Keratinocyte (primary cell): Measurements from ENCODE around the gene CACHD1. TPM values are rescaled to one million over a fixed set of nuclear protein-coding genes. Genes with fewer than 3 reads are reported as not detected.

ENCODE experiments used
- DNase-seq: peaks from one replicate; pipeline ENCODE4 v3.0.0-alpha.2; 2011; ENCODE audit warnings: low read depth, missing footprints, low spot score
- FAIRE-seq: peaks from 2 replicates; lab custom pipeline; 2011; peaks lifted over from hg19 to GRCh38; lab: Jason Lieb, UNC
- H2AFZ ChIP-seq: 2 replicates; pipeline ENCODE4 v1.6.0; 2012; ENCODE audit warnings: low read length, control low read depth, inconsistent platforms; ENCODE audit not compliant: control insufficient read depth
- H3K27ac ChIP-seq: 2 replicates; pipeline ENCODE4 v1.5.1; 2011; ENCODE audit warnings: low read length; ENCODE audit not compliant: control insufficient read depth, insufficient read depth
- H3K27me3 ChIP-seq: 3 replicates; pipeline ENCODE4 v1.6.0; 2011; ENCODE audit warnings: low read length; ENCODE audit not compliant: control insufficient read depth, insufficient read depth; ENCODE audit errors: extremely low read depth
- H3K36me3 ChIP-seq, 2 experiments: 2 replicates in 1 of 2; 3 replicates in 1 of 2; pipeline ENCODE4 v1.5.1; 2011; ENCODE audit warnings: low read length in 2 of 2, mild to moderate bottlenecking in 1 of 2; ENCODE audit not compliant: control insufficient read depth in 2 of 2, insufficient read depth in 2 of 2; ENCODE audit errors: extremely low read depth in 1 of 2
- H3K4me1 ChIP-seq: 3 replicates; pipeline ENCODE4 v1.5.1; 2011; ENCODE audit warnings: low read length; ENCODE audit not compliant: control insufficient read depth, insufficient read depth; ENCODE audit errors: extremely low read depth
- H3K4me2 ChIP-seq: 3 replicates; pipeline ENCODE4 v1.6.0; 2011; ENCODE audit warnings: low read depth, low read length; ENCODE audit not compliant: control insufficient read depth, insufficient read depth; ENCODE audit errors: extremely low read depth
- H3K4me3 ChIP-seq, 3 experiments: fragments of 200-600 bp in 1 of 3; sonication (generic) in 1 of 3; 2 replicates in 2 of 3; 3 replicates in 1 of 3; pipeline ENCODE4 v1.5.1; 2011 to 2016; ENCODE audit warnings: low read length in 3 of 3, mild to moderate bottlenecking in 3 of 3, control low read depth in 2 of 3, inconsistent platforms in 1 of 3, low read depth in 1 of 3, mixed read lengths in 1 of 3, mixed run types in 1 of 3, moderate library complexity in 1 of 3; ENCODE audit not compliant: control insufficient read depth in 2 of 3, insufficient read depth in 2 of 3; ENCODE audit errors: extremely low read depth in 1 of 3
- H3K79me2 ChIP-seq: 2 replicates; pipeline ENCODE4 v1.6.0; 2012; ENCODE audit warnings: low read length; ENCODE audit not compliant: control insufficient read depth, insufficient read depth
- H3K9ac ChIP-seq: 3 replicates; pipeline ENCODE4 v1.6.0; 2011; ENCODE audit warnings: low read length; ENCODE audit not compliant: control insufficient read depth, insufficient read depth; ENCODE audit errors: extremely low read depth
- H3K9me1 ChIP-seq: 3 replicates; pipeline ENCODE4 v1.6.0; 2011; ENCODE audit warnings: low read length; ENCODE audit not compliant: control insufficient read depth, insufficient read depth; ENCODE audit errors: extremely low read depth
- H3K9me3 ChIP-seq: 2 replicates; pipeline ENCODE4 v1.5.1; 2012; ENCODE audit warnings: low read depth, low read length; ENCODE audit not compliant: control insufficient read depth
- H4K20me1 ChIP-seq: 3 replicates; pipeline ENCODE4 v1.6.0; 2011; ENCODE audit warnings: low read length; ENCODE audit not compliant: control insufficient read depth, insufficient read depth; ENCODE audit errors: extremely low read depth
- EZH2 ChIP-seq: IDR thresholded peaks from one replicate; pipeline ENCODE4 v1.6.1; 2012; ENCODE audit warnings: inconsistent platforms, mild to moderate bottlenecking, low read length, moderate library complexity
- dilution Hi-C: fragments of 300-500 bp; cut with MboI; formaldehyde crosslinking; loops from one replicate; pipeline ENCODE4 v1.7.0; 2020; ENCODE audit warnings: low sequenced_read_pairs; ENCODE audit not compliant: extremely low pct_ligation_motif_present
- polyA plus RNA-seq, 5 experiments: library from polyadenylated mRNA; depleted of rRNA in 3 of 5; stranded (reverse) in 3 of 5; stranded (forward) in 1 of 5; unstranded in 1 of 5; fragments of >200 nt; gene quantifications; 1 replicate in 1 of 5; 2 replicates in 3 of 5; 3 replicates in 1 of 5; pipeline versions ENCODE4 v1.2.1 to v1.2.3, GENCODE V29; 2011 to 2012; ENCODE audit warnings: missing spikeins in 2 of 5, low read depth in 1 of 5, low replicate concordance in 1 of 5
- TF ChIP-seq, protein P1 (sequence below), 3 experiments: IDR thresholded peaks in 1 of 3; conservative IDR thresholded peaks in 1 of 3; optimal IDR thresholded peaks in 1 of 3; 2 replicates in 2 of 3; 3 replicates in 1 of 3; pipeline versions ENCODE3 to v1.5.1; 2011; ENCODE audit warnings: low read length in 3 of 3, mild to moderate bottlenecking in 3 of 3, moderate library complexity in 2 of 3, control low read depth in 1 of 3, inconsistent platforms in 1 of 3; ENCODE audit not compliant: insufficient read depth in 2 of 3; ENCODE audit errors: extremely low read depth in 1 of 3

CACHD1 gene
- polyA plus RNA-seq, 1 donor (not counting 4 experiments of a cell fraction or from before 2014, with no cell fraction given), result 2.4 TPM

- FAIRE-seq, result no peak
- dilution Hi-C loops, result no loop called here
- H3K9me3 ChIP-seq, result no peaks in the 10 kb centered on the region
Observed at GRCh38 chr1:64536836-64537490, 67.0 kb downstream of the CACHD1 start.

DNA sequence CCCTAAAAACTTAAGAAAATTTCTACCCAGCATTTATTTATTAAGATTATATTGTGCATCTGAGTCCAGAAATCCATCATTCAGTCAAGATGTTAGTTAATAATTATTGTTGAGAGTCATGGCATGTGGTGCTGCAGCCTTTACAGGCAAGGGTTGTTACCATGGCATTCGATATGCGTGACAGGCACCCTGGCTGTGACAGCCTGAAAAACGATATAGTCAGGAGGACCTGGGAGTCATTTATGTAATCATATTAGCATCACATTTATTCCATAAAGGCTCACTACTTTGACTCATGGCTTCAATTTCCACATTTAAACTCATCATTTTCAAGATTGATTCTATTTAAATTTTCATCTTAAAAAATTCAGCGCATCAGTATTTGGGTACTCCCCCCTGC is 68.0 kb downstream of the CACHD1 start:
- no peak for FAIRE-seq

More at GRCh38 chr1:64536836-64537490, 67.0 kb downstream of the CACHD1 start:
- Histone ChIP-seq H2AFZ (no peak overlapping the region), H3K4me1 (no peaks in the 10 kb centered on the region), H3K27ac (no peak overlapping the region), H3K27me3 (no peaks in the 10 kb centered on the region), H3K4me2 (no peak overlapping the region), H3K36me3 (no peaks in the 10 kb centered on the region), H4K20me1 (no peaks in the 10 kb centered on the region), H3K79me2 (no peaks in the 10 kb centered on the region), H3K4me3 (no peak overlapping the region), H3K9ac (no peak overlapping the region), H3K9me1 (no peaks in the 10 kb centered on the region)
- TF ChIP-seq, protein P1, sequence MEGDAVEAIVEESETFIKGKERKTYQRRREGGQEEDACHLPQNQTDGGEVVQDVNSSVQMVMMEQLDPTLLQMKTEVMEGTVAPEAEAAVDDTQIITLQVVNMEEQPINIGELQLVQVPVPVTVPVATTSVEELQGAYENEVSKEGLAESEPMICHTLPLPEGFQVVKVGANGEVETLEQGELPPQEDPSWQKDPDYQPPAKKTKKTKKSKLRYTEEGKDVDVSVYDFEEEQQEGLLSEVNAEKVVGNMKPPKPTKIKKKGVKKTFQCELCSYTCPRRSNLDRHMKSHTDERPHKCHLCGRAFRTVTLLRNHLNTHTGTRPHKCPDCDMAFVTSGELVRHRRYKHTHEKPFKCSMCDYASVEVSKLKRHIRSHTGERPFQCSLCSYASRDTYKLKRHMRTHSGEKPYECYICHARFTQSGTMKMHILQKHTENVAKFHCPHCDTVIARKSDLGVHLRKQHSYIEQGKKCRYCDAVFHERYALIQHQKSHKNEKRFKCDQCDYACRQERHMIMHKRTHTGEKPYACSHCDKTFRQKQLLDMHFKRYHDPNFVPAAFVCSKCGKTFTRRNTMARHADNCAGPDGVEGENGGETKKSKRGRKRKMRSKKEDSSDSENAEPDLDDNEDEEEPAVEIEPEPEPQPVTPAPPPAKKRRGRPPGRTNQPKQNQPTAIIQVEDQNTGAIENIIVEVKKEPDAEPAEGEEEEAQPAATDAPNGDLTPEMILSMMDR (optimal IDR thresholded peaks at IDR 0.05 in 1 of 3, IDR thresholded peaks at IDR 0.05 in 1 of 3, conservative IDR thresholded peaks at IDR 0.05 in 1 of 3; ENCODE audit: extremely low read depth in 1 of 3, insufficient read depth in 2 of 3, low read length in 3 of 3), result no peak
- no peak for TF ChIP-seq EZH2
- no peak for DNase-seq

More for the DNA sequence above, 68.0 kb downstream of the CACHD1 start:
- TF ChIP-seq, protein P1 (optimal IDR thresholded peaks at IDR 0.05 in 1 of 3, IDR thresholded peaks at IDR 0.05 in 1 of 3, conservative IDR thresholded peaks at IDR 0.05 in 1 of 3; ENCODE audit: extremely low read depth in 1 of 3, insufficient read depth in 2 of 3, low read length in 3 of 3), result no peak
- no peak for TF ChIP-seq EZH2
- H3K79me2 ChIP-seq, result no peaks in the 10 kb centered on the region
- dilution Hi-C loops, result no loop called here
- no peak overlapping the region for H3K4me2 ChIP-seq
- no peak overlapping the region for H2AFZ ChIP-seq
- no peak overlapping the region for H3K4me3 ChIP-seq
- no peaks in the 10 kb centered on the region for H3K27me3 ChIP-seq
- H3K9ac ChIP-seq, result no peak overlapping the region
- H3K36me3 ChIP-seq, result no peaks in the 10 kb centered on the region
- no peak for DNase-seq
- no peaks in the 10 kb centered on the region for H3K9me3 ChIP-seq
- H3K4me1 ChIP-seq, result no peaks in the 10 kb centered on the region
- H3K27ac ChIP-seq, result no peak overlapping the region
- H3K9me1 ChIP-seq, result no peaks in the 10 kb centered on the region
- H4K20me1 ChIP-seq, result no peaks in the 10 kb centered on the region
